GM18858 (cell line): ENCODE measurements around the gene ZIC1.

Experiments used
- ATAC-seq: cut with Tn5 transposase; IDR thresholded peaks from one replicate; pipeline ENCODE4 v1.9.1; 2021; ENCODE audit not compliant: unreplicated experiment

The ZIC1 gene

DNA sequence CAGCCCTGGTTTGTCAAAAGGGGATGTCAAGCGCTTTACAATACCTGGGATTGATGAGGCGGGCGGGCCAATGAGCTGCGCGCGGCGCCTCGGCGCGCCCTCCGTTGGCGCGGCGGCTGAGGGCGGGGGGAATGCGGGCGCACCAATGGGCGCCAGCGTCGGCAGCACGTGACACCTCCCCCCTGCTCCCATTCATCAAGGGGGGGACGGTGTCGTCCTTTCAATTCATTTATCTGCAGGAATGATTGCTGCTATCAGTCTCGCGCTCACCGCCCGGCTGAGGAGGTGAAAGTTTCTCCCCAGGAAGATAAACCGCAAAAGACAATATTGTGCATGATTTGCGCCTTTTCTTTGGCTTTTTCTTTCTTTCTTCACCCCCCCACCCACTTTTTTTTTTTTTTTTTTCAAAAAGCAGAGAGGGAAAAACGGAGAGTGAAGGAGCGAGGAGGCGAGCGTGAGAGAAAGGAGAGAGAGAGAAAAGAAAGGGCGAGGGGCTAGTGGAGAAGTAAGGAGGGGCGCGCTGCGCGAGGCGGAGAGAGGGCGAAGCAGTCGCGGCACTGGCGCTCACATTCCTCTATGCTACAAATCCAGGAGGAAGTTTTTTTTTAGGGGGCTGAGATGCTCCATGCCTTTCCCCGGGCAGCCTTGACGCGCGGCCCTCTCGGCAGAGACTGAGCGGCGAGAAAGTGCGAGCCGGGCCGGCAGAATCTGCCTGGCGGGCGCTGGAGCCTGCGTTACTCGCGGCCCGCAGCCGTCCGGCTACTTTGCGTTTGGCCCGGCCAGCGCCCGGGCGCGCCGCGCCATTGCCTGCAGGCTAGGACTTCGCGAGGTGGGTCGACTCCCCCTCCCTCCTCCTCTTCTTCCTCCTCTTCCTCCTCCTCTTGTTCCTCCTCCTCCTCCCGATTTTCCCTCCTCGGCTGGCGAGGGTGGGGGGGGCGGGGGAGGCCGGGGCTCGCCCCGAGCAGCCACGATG, at the start of gene ZIC1:
ZIC1 (plus strand) TSS at position 223 of the 973 bp plus-strand sequence; CDS start at position 971, 748 bp downstream.
- no peak for ATAC-seq

DNA sequence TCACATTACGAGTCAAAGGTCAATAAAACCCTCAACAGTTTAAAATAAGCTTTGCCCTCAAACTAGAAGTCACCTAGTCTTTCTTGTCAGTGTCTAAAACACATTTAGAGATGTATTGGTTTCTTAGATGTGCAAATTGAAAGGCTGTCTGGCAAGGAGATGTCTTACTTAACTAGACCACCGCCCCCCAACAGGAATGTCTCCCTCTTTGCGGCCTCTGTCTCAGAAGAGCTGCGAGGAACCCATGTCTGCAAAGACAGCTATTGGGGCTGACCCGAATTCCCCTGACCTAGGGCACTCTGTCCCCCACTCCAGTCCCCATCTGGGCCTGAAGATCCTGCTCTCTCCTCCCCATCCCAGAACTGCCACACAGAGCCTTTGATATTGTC, 49.1 kb upstream of the ZIC1 start:
- no peak for ATAC-seq

GRCh38 chr3:147360646-147361453, 48.3 kb upstream of the ZIC1 start:
- no peak for ATAC-seq

DNA sequence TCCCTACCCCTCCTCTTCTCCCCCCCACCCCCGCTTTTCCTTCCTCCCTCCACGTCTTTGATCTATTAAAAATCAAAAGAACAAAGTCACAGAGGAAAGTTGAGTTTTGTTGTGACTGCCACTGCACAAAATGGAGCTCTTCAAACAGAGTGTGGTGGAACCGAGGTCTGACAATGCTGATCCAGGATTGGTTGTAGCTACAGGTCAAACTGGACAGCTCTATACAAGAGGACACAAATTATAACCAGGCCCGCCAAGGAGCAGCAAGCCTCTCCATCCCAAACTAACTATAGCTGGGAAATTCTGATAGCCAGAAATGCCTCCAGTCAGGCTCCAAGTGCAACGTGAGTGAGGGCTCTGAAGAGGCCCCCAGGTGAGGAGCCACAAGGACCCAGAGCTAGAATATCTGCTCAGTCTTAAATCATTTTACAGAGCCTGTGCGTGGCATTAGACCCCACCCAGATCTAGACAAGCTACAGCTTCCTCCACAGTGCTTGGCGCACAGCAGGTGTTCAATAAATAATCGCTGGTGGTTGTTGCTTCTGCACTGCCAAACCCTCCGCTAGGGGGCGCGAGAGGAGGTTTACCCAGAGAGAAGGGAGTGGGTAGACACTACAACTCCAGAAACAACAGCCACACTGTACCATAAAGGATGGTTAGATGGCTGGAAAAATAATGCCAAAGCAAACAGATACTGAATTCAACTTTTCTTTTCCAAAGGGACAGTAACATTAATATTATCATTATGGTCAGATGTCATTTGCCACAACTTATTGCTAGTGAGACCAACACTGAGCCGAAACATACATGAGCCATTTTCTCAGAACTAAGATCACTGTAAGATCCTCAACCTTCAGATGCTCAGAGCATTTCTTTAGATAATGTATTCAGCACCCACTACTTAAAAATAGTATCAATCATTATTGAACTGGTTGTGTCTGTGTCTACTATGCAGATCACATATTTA, 47.4 kb upstream of the ZIC1 start:
- ATAC-seq, result peak; percentile 83

GRCh38 chr3:147364771-147365170, 44.4 kb upstream of the ZIC1 start:
- no peak for ATAC-seq

DNA sequence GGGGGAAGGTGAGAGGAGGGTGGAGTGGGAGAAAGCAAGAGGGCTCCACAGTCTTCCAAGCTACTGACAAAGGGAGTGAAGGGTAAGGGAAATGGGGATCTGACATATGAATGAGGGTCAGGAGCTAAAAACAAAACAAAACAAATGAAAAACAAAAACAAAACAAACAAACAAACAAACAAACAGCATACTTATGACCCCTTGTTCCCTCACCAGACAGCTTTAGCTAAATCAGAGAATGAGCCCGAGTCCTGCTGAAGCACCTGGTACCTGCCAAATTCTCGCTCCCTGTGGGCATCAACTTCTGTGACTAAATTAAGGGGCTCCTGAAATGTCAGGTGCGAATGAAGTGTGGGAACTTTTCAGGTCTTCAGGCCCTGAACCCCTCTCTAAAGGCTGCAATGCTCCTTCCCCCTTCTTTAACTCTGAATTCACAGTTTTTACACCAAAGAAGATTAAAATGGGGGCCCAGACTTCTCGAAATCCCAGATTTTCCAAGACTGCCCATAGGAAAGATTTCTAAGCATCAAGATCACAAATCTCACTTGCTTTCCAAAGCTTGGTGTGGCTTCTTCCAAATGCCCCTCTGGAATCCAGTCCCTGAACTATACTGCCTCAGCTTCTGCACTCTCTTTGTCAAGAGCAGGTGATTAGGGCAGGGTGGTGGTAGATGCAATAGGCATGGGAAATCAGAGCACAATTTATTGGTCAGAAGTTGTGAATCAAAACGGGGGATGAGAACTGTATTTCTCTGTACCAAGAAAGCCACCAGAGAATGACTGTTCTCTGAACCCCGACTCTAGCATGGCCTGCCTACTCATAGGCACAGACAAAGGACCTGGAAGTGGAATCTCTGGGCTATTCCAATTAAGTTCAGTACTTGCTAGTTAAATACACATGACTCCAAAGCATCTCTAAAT, 43.7 kb upstream of the ZIC1 start:
- no peak for ATAC-seq

DNA sequence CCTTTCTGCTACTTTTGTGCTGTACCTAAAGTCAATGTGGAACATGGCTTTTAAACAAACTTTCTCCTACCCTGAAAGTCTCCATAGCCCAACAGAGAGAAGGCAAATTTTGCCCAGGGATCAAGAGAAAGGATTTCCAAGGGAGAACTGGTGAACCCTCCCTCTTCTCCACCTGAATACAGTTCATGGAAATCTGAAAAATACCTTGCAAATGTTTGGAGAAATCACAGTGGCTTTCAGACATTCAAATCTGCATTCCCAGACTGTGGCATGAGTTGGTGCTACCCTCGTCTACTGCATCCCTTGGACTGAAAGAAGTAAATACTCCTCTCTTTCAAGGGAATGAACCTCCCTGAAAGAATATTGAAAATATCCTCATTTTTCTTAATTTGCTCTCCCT, 41.5 kb upstream of the ZIC1 start:
- ATAC-seq, result no peak

GRCh38 chr3:147368151-147368550, 41.0 kb upstream of the ZIC1 start:
- no peak for ATAC-seq

DNA sequence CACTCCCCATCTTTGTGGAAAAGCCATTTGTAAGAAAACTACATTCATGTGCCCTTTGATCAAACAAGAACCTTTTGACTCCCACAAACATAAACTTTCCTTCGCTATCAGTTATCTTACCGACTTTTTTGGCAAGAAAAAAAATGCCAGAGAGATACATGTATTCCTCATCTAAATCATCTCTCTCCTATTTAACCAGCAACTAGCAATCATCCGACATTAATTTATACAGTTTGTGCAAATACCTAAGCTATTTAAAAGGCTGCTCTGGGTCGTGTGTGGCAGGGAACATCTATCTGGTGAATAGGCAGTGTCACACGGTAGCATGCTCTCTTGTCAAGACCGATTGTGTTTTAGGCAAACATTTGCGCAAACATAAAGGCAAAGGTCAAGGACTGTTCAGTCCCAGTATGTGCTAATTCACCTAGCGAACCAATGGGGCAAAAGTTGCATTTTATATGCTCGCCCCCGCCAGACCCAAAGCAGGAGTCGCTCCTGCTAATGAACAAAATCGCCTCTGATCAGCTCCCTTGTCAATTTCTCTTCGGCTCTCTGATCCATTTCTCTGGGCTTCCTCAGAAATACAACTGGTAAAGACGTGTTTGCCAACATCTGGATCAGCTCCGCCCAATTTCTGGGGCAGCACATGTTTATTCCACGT, 40.5 kb upstream of the ZIC1 start:
- no peak for ATAC-seq

DNA sequence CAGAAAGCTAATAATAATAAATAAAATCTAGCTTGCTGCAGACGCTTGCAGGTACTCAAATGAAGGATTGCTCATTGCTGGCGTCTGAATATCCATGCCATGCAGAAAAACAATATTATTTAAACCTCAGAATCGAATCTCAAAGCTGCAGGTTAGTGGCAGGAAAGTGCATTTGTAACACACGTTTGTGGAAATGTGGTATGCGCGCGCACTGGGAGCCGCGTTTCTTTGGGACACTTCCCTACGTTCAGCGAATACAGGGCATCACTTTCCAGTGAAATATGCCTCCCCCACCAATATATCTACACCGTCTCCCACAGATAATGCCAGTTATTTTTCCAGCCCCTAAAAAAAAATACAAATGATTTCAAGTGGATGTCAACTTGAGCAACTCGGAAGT, 39.9 kb upstream of the ZIC1 start:
- no peak for ATAC-seq

DNA sequence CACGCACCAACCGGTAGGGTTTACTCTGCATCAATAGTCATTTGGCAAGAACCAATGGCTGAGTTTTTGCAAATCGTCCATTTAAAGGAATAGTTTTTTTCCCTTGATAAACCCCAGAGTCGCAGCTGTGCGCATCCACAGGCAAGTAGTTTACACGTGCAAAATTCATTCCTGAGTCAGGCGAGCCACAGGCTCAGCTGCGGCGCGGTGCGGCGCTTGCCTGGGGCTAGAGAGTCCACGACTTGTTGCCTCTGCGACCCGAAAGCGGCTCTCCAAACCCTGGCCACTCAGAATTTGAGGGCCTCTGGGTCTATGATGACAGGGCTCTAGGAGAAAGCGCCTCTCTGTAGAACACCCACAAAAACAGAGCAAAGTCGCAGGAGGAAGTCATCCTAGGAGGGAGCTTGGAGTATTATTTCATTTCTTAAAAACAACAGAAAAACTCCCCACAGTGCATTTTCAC, 39.5 kb upstream of the ZIC1 start:
- ATAC-seq, result no peak

DNA sequence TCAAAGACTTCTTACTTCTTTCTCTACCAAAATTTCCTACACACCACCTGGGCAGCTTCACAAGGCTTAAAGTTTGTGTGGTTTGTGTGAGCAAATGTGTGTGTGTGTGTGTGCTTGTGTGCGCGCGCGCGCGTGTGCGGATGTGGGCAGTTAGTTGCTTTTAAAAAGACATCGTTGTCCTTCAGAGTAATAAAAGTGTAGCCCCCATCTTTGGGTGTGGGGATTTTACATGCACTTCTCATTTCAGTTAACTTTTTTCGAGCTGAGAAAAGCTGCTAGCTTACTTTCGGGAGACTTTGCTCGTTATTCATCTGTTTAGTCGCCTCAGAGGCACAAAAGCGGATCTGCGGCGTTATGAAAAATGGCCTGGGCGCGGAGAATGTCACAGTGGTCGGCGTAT, 38.8 kb upstream of the ZIC1 start:
- no peak for ATAC-seq

GRCh38 chr3:147371140-147371539, 38.0 kb upstream of the ZIC1 start:
- ATAC-seq, result no peak

GRCh38 chr3:147371771-147372340, 37.3 kb upstream of the ZIC1 start:
- no peak for ATAC-seq

DNA sequence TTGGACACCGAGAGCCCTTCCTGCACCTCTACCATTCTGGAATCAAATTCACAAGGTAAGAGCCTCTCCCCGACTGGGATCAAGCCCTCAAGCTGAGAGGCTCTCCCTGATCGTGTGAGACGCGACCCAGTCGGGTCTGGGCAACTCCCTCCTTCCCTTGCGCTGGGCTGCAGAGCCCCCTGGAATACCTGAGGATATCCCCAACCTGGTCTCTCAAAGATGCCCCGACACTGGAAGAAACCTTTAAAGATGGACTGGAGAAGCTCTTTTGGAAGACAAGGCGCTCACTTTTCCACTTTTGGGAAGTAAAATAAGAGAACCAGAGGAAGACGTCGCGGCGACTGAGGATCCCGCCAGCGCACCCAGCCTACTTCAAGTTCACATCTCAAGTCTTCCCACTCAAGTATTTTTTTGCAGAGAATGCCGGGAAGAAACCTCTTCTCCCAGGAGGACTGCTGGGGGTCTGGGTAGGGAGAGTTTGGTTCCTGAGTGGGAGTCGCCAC, 36.6 kb upstream of the ZIC1 start:
- ATAC-seq, result no peak

GRCh38 chr3:147373301-147373700, 35.9 kb upstream of the ZIC1 start:
- no peak for ATAC-seq

- no peak for ATAC-seq
These were observed 31.5 kb upstream of the ZIC1 start for GRCh38 chr3:147377412-147378367.
